Panc1 (cell line): ENCODE measurements around the gene TTLL11.
"Not testable (repeated sequence)": the region's sequence is repeated elsewhere in the genome, so short reads cannot be mapped to it uniquely, and the experiment has no call there.

Source experiments
- POLR2AphosphoS5 ChIP-seq: IDR thresholded peaks from 2 replicates; pipeline ENCODE4 v1.6.1; 2012; ENCODE audit warnings: mild to moderate bottlenecking, low read depth, low read length, moderate library complexity
- SIN3A ChIP-seq: IDR thresholded peaks from 2 replicates; pipeline ENCODE4 v1.6.1; 2012; ENCODE audit warnings: low read depth, mild to moderate bottlenecking, low read length, moderate library complexity, borderline replicate concordance; ENCODE audit not compliant: insufficient read depth
- TCF7L2 ChIP-seq: IDR thresholded peaks from 2 replicates; pipeline ENCODE4 v1.6.1; 2011; ENCODE audit warnings: mild to moderate bottlenecking, low read depth, low read length, inconsistent platforms
- TF ChIP-seq, protein P1 (sequence below): fragments of 450-650 bp; IDR thresholded peaks from 2 replicates; pipeline ENCODE4 v1.5.1; 2017; ENCODE audit warnings: mild to moderate bottlenecking
- TF ChIP-seq, protein P2 (sequence below), 2 experiments: IDR thresholded peaks; 2 replicates each; pipeline ENCODE4 v1.6.1; 2011 to 2012; ENCODE audit warnings: low read depth in 2 of 2, control low read depth in 1 of 2, low read length in 1 of 2, mild to moderate bottlenecking in 1 of 2, moderate library complexity in 1 of 2; ENCODE audit not compliant: insufficient read depth in 1 of 2

- TF ChIP-seq, protein P1, sequence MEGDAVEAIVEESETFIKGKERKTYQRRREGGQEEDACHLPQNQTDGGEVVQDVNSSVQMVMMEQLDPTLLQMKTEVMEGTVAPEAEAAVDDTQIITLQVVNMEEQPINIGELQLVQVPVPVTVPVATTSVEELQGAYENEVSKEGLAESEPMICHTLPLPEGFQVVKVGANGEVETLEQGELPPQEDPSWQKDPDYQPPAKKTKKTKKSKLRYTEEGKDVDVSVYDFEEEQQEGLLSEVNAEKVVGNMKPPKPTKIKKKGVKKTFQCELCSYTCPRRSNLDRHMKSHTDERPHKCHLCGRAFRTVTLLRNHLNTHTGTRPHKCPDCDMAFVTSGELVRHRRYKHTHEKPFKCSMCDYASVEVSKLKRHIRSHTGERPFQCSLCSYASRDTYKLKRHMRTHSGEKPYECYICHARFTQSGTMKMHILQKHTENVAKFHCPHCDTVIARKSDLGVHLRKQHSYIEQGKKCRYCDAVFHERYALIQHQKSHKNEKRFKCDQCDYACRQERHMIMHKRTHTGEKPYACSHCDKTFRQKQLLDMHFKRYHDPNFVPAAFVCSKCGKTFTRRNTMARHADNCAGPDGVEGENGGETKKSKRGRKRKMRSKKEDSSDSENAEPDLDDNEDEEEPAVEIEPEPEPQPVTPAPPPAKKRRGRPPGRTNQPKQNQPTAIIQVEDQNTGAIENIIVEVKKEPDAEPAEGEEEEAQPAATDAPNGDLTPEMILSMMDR, result not testable (repeated sequence)
- TF ChIP-seq, protein P2, sequence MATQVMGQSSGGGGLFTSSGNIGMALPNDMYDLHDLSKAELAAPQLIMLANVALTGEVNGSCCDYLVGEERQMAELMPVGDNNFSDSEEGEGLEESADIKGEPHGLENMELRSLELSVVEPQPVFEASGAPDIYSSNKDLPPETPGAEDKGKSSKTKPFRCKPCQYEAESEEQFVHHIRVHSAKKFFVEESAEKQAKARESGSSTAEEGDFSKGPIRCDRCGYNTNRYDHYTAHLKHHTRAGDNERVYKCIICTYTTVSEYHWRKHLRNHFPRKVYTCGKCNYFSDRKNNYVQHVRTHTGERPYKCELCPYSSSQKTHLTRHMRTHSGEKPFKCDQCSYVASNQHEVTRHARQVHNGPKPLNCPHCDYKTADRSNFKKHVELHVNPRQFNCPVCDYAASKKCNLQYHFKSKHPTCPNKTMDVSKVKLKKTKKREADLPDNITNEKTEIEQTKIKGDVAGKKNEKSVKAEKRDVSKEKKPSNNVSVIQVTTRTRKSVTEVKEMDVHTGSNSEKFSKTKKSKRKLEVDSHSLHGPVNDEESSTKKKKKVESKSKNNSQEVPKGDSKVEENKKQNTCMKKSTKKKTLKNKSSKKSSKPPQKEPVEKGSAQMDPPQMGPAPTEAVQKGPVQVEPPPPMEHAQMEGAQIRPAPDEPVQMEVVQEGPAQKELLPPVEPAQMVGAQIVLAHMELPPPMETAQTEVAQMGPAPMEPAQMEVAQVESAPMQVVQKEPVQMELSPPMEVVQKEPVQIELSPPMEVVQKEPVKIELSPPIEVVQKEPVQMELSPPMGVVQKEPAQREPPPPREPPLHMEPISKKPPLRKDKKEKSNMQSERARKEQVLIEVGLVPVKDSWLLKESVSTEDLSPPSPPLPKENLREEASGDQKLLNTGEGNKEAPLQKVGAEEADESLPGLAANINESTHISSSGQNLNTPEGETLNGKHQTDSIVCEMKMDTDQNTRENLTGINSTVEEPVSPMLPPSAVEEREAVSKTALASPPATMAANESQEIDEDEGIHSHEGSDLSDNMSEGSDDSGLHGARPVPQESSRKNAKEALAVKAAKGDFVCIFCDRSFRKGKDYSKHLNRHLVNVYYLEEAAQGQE (IDR thresholded peaks at IDR 0.05; ENCODE audit: insufficient read depth in 1 of 2, low read depth in 2 of 2, low read length in 1 of 2), result not testable (repeated sequence)
- not testable (repeated sequence) for TF ChIP-seq POLR2AphosphoS5, SIN3A, TCF7L2
These were observed 92.6 kb downstream of the TTLL11 start for GRCh38 chr9:122000526-122000925.
